ENCODE results near the gene SMCP. TPM values are rescaled to one million over a fixed set of nuclear protein-coding genes. Genes with fewer than 3 reads are reported as not detected.

SMCP gene, protein sequence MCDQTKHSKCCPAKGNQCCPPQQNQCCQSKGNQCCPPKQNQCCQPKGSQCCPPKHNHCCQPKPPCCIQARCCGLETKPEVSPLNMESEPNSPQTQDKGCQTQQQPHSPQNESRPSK
- total RNA-seq (2014; rRNA removed; shearing (Covaris generic)): not detected in 2 replicates

DNA sequence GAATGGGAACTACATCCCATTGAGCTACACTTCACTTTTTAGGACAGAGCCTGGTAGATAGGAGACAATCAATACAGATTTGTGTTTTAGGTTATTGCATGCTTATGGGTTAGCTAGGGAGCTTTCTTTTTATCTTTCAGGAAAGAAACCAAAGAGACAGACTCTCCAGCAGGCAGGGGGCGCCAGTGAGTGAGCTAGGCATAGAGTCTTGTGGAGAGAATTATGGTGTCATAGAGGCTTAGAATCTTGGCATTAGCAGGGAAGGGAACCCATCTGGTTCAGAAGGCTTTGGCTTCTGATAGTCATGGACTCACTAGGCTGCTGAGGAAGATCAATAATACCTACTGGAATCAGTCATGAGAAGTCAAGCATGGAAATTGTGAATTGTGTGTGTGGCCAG is at the start of gene SMCP:
TSS of gene SMCP (plus strand) at position 281 of the 400 bp plus-strand sequence. CDS start 6,101 bp downstream, outside the sequence.
- no peak within 1 kb of the TSS for H3K4me3 ChIP-seq
- H3K36me3 ChIP-seq: no peaks in the 10 kb centered on the region
- no peaks in the 10 kb centered on the region for H3K9me3 ChIP-seq (replicated peaks)
- no peak within 1 kb of the TSS for H3K27ac ChIP-seq
- no peaks in the 10 kb centered on the region for H3K27me3 ChIP-seq
- no peaks in the 10 kb centered on the region for H3K4me1 ChIP-seq
- DNase-seq: peak; percentile 10 to 48

DNA sequence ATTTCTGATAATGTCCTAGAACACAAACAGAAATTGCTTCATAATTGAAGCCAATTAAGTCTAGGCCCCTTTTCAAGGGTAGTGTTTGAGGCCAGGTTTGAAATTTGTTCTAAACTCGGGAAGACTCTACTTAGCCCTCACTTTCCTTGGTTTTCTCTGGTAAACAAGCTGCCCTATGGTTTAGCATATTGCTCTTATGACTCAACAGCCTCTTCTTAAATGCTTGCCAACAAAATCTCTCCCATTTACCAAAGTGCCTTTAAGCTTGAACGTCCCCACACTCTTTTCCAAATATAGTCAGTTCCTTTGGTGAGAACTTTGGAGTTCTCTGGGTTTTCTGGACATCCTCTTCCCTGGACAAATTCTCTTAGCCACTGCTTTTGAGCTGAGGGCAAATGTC is 41.3 kb upstream of the SMCP start:
- no peak for DNase-seq
- Histone ChIP-seq H3K36me3 (no peaks in the 10 kb centered on the region), H3K4me1 (no peaks in the 10 kb centered on the region), H3K27ac (no peak overlapping the region), H3K27me3 (no peaks in the 10 kb centered on the region), H3K9me3 (replicated peaks) (no peaks in the 10 kb centered on the region), H3K4me3 (no peak overlapping the region)

DNA sequence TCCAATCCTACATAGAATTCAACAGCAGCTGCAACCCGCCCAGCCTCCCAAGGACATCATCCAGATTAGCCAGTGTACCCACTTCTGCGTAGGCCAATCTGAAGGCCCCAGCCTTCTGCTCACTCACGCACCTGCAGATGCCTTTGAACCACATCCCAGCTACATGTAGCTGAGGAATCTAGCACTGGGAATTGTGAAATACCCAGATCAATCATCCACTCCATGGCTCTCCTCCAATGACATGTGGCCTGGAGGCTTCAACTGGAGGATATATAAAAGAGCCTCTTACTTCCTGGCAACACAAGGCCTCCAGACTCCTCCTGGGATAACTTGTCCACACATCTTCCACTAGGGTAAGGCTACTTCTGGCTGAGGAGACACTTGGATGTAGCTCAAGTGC is 35.6 kb upstream of the SMCP start, which contains the start of gene LCE6A:
TSS of gene LCE6A (plus strand) at position 301 of the 400 bp plus-strand sequence. CDS start 665 bp downstream, outside the sequence.
- H3K36me3 ChIP-seq: no peaks in the 10 kb centered on the region
- no peak for DNase-seq
- no peaks in the 10 kb centered on the region for H3K9me3 ChIP-seq (replicated peaks)
- no peak within 1 kb of the TSS for H3K27ac ChIP-seq
- H3K27me3 ChIP-seq: no peaks in the 10 kb centered on the region
- no peak within 1 kb of the TSS for H3K4me3 ChIP-seq
- H3K4me1 ChIP-seq: no peaks in the 10 kb centered on the region

DNA sequence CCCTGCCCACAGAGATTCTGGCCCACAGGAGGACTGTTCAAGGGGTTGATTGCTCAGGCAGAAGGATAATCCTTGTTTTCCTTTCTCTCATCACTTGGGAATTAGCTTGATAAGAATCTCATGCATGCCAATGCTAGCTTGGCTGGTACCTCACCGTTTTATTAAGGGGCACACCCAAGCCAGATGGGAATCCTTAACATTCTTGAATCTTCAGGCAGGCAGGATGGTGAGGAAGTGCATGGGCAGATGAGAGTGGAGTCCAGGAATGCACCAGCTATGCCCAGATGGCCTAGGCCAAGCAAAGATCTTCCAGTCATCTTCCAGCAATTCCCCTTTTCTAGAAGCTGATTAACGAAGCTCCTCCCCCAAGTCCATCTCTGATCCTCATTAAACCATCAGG is 22.5 kb upstream of the SMCP start:
- Histone ChIP-seq H3K4me3 (no peak overlapping the region), H3K36me3 (no peaks in the 10 kb centered on the region), H3K27ac (no peak overlapping the region), H3K9me3 (replicated peaks) (no peaks in the 10 kb centered on the region), H3K27me3 (no peaks in the 10 kb centered on the region), H3K4me1 (no peaks in the 10 kb centered on the region)
- DNase-seq: no peak

DNA sequence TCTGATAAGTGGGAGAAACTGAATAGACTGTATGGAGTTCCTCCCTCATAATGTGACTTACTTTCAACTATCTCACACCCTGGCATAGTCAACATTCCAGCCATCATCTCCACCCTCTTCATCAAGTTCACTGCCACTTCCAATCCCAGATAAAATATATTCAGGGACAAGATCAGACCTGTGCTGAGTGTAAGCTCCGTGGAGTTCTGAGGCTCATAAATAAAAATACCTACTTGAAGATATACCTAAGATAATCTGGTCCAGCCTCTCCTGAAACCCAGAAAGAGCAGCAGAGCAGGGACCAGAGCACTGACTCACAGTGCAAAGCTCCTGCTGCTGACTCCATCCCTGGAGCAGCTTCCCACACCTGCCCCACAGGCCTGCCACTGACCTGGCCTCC is 20.1 kb upstream of the SMCP start:
- no peak overlapping the region for H3K4me3 ChIP-seq
- no peaks in the 10 kb centered on the region for H3K4me1 ChIP-seq
- no peak for DNase-seq
- H3K27me3 ChIP-seq: no peaks in the 10 kb centered on the region
- H3K27ac ChIP-seq: no peak overlapping the region
- no peaks in the 10 kb centered on the region for H3K9me3 ChIP-seq (replicated peaks)
- H3K36me3 ChIP-seq: no peaks in the 10 kb centered on the region

DNA sequence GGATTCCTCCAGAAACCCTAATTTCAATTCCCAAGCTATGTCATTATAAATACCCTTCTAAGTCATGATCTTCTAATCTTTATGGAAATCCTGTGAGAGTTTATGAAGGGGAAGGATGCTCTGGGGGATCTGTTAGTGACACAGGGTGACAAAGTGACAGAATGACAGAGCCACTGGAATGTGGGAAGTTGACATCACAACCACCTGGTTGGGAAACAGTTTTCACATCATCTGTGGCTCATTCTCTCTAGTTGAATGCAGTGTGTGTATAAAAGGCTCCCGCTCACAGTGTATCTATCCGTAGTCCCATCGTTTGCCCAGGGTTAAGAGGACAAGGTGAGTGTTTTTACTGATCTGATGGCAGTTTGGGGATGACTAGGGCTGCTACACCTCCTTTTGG is 18.4 kb upstream of the SMCP start, which contains the start of gene LCE7A:
TSS of gene LCE7A (plus strand) at position 301 of the 400 bp plus-strand sequence. CDS start 702 bp downstream, outside the sequence.
- no peaks in the 10 kb centered on the region for H3K27me3 ChIP-seq
- no peaks in the 10 kb centered on the region for H3K4me1 ChIP-seq
- DNase-seq: no peak
- H3K27ac ChIP-seq: no peak within 1 kb of the TSS
- H3K9me3 ChIP-seq (replicated peaks): no peaks in the 10 kb centered on the region
- H3K4me3 ChIP-seq: no peak within 1 kb of the TSS
- H3K36me3 ChIP-seq: no peaks in the 10 kb centered on the region

DNA sequence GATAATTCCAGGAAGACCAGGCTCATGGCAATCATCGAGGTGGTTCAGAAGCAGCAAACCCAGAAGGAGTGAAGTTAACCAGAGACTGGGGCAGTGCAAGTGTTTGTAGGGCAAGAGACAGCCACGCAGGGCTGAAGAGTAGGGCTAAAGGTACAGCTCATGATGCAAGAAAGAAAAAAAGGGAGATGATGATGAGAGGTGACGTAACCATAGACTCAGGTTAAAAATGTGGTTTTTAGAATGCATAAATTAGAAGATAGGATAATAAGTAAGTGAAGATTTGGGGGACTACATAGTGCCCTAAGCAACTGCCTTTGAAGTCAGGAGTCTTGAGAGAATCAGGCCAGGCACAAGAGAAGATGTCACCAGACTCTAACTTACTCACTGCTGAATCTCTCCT is 18.0 kb upstream of the SMCP start:
- Histone ChIP-seq H3K4me3 (no peak overlapping the region), H3K9me3 (replicated peaks) (no peaks in the 10 kb centered on the region), H3K27ac (no peak overlapping the region), H3K4me1 (no peaks in the 10 kb centered on the region), H3K36me3 (no peaks in the 10 kb centered on the region), H3K27me3 (no peaks in the 10 kb centered on the region)
- no peak for DNase-seq

DNA sequence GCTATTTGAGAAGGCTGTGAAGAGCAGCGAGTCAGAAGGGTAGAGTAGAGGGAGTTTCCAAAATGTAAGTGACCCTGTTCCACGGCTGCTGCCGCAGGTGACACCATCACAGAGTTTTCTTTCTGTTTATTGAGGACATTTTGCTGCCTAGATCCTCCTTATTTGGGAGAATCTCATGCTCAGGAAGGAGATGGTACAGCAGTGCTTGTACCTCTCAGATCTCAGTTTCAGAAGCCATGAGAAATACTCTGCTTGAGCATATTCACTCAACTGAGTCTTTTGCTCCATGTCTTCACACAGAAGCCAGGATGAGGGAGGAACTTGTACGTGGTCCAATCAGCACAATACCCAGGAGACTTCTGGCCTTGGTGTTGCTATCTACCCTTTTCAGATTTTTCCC is 16.7 kb upstream of the SMCP start:
- H3K9me3 ChIP-seq (replicated peaks): no peaks in the 10 kb centered on the region
- no peak overlapping the region for H3K4me3 ChIP-seq
- no peaks in the 10 kb centered on the region for H3K4me1 ChIP-seq
- DNase-seq: no peak
- H3K27ac ChIP-seq: no peak overlapping the region
- no peaks in the 10 kb centered on the region for H3K27me3 ChIP-seq
- H3K36me3 ChIP-seq: no peaks in the 10 kb centered on the region

DNA sequence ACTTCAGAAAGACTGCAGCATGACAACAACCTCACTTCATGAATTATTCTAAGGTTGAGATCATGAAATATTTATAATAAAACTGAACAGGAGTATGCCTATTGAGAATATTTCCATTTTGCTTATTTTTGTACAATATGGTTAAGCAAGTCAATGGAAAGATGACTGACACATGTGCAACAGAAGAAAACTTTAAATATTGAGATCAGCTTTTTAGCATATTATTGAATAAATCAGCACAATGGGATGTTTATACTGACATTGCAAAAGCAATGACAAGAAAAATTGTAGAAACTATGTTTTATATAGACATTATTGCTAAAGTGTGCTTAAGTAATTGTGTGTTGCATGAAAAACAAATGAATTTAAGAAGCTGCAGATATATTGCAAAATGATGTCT is 13.7 kb upstream of the SMCP start:
- no peaks in the 10 kb centered on the region for H3K4me1 ChIP-seq
- H3K36me3 ChIP-seq: no peaks in the 10 kb centered on the region
- H3K9me3 ChIP-seq (replicated peaks): no peaks in the 10 kb centered on the region
- H3K27ac ChIP-seq: no peak overlapping the region
- H3K4me3 ChIP-seq: no peak overlapping the region
- DNase-seq: no peak
- H3K27me3 ChIP-seq: no peaks in the 10 kb centered on the region

DNA sequence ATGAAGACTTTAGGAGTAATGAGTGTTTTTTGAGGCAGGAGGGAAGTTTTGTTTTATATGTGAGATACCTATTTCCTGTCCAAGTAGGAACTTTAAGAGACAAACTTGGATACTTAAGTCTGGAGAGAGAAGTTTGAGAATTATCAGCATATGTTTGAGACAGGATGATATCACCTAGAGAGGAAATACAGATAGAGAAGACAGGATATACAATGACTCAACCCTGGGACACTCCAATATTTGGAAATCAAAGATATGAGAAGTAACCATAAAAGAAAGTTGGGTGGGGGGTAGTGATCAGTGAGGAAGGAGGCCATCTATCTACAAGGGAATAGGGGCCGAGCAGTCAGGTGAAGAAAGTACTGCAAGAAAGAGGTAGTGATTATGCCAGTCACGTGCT is 11.8 kb upstream of the SMCP start:
- H3K27me3 ChIP-seq: no peaks in the 10 kb centered on the region
- DNase-seq: no peak
- no peak overlapping the region for H3K4me3 ChIP-seq
- no peaks in the 10 kb centered on the region for H3K4me1 ChIP-seq
- no peaks in the 10 kb centered on the region for H3K36me3 ChIP-seq
- H3K9me3 ChIP-seq (replicated peaks): no peaks in the 10 kb centered on the region
- H3K27ac ChIP-seq: no peak overlapping the region

DNA sequence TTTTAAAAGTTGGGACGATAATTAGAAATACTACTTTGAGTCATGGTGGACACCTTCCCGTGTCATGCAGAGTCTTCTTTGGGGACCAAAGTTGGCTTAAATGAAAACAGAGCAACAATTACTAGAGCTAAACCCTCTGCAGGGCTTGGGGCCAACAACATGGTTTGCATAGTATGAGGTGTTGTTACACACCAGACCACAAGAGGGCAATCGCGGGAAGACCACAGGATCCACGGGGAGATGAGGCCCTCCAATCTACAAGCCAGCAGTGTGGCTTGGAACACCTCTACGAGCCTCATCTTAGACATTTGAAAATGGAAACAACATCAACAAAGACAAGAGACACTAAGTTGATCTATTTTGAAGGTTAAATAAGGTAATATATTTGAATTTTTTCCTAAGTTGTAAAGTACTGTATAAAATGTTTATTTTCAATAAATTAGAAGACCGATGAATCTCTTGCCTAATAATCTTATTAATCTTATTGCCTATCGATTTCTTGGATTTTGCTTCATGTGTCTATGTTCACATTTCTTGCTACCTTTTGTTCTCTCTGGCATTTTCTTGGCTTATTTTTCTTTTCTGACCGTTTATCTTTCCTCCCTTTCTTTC is 8.2 kb upstream of the SMCP start:
- no peaks in the 10 kb centered on the region for H3K36me3 ChIP-seq
- DNase-seq: peak; percentile 56 to 81

DNA sequence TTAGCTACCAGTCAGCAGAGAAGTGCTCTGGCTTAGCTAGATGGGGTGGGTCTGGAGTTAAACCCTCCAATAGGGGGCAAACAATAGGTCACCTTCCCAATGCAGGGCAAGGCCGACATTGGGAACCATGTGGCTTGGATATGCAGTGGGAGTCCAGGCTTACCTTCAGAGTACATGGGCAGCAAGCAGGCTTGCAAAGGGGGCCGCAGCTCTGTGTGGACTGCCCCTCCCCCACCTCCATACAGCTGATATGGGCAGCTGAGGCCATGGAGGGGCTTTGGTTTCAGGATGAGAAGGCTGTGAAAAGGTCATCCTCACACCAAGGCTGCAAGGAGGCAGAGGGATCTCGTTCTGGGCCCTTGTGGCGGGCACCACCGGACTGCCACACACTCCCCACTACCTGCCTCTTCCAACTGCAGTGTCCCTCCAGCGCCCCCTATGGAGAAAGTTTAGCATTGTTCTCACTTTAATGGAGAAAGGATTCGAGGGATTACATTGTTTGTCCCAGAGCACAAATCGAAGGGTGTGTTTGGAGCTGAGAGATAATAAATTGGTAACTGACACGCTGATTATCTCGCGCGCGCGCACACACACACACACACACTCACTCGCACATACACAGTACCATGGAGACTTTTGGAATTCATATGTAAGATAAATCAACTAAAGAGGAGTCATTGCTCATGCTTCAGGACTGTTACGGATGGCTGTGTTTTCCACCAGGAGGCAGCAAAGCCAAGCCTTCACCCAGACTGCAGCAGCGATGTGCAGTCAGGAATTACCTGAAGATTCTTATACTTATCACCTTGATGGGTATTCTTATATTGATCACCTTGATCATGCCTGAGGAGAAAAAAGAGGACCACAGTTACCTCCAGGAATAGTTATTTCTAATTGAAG is 7.0 kb upstream of the SMCP start:
- Histone ChIP-seq H3K9me3 (replicated peaks) (no peaks in the 10 kb centered on the region), H3K4me1 (no peaks in the 10 kb centered on the region), H3K27me3 (no peaks in the 10 kb centered on the region), H3K27ac (no peak overlapping the region), H3K36me3 (no peaks in the 10 kb centered on the region), H3K4me3 (no peak overlapping the region)
- DNase-seq: peak; percentile 4 to 45

More for the DNA sequence above, 8.2 kb upstream of the SMCP start:
- Histone ChIP-seq H3K27me3 (no peaks in the 10 kb centered on the region), H3K4me3 (no peak overlapping the region), H3K4me1 (no peaks in the 10 kb centered on the region), H3K27ac (no peak overlapping the region), H3K9me3 (replicated peaks) (no peaks in the 10 kb centered on the region)

DNA sequence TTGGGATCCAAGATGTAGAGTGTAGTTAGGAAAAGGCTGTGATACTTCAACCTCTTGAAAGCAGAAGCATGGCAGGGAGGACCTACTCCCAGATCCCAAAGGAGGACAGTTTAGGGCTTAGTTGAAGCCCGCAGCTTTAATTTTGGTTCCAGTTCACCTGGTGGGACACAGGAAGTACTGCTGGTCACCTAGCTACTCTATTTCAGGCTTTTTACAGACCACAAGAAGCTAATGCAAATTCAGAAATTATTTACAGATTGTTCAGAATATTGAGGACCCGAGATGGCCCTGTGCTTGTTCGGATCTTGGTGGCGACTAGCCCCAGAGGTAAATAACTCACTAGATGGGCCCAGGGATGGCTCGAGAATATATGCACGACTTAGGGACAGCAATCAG is 6.4 kb upstream of the SMCP start:
- Histone ChIP-seq H3K27ac (no peak overlapping the region), H3K27me3 (no peaks in the 10 kb centered on the region), H3K9me3 (replicated peaks) (no peaks in the 10 kb centered on the region), H3K36me3 (no peaks in the 10 kb centered on the region), H3K4me1 (no peaks in the 10 kb centered on the region), H3K4me3 (no peak overlapping the region)
- no peak for DNase-seq

DNA sequence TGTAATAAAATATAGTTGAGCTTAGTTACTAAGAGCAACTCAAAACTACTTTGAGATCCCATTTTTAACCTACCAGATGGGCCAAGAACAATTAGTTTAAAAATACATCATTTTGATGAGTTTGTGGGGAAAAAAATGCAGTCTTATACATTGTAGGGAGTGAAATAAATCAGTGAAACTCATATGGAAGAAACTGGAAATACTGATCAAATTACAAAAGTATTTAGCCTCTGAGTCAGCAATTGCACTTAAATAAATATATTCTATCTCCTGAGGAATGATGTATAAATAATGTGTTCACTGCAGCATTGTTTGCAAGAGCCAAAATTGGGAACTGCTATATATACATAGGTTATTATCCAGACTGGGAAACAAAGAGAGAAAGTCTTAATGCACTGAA is 4.6 kb upstream of the SMCP start:
- Histone ChIP-seq H3K27ac (no peak overlapping the region), H3K4me1 (no peaks in the 10 kb centered on the region), H3K9me3 (replicated peaks) (no peaks in the 10 kb centered on the region), H3K4me3 (no peak overlapping the region), H3K27me3 (no peaks in the 10 kb centered on the region), H3K36me3 (no peaks in the 10 kb centered on the region)
- DNase-seq: no peak

DNA sequence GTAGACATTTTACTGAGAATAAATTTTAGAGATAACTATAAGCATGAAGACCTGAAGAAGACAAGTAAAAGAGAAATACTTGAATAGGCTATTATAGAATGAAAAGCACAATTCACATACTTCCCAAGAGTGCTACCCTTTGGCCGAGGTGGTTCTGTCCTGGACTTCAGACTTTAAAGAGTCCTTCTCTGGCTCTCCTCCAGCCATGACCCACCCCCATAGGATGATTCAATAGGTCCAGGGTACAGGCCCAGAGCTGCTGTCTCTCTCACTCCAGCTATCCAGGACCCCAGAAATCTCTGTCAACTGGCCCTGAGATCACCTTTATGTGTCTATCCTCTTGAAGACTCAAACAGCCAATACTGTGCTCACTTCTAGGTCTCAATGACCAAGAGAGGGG is 1.3 kb upstream of the SMCP start:
- no peaks in the 10 kb centered on the region for H3K4me1 ChIP-seq
- H3K27ac ChIP-seq: no peak overlapping the region
- H3K4me3 ChIP-seq: no peak overlapping the region
- H3K27me3 ChIP-seq: no peaks in the 10 kb centered on the region
- no peaks in the 10 kb centered on the region for H3K9me3 ChIP-seq (replicated peaks)
- no peak for DNase-seq
- H3K36me3 ChIP-seq: no peaks in the 10 kb centered on the region
